Measurements from ENCODE around the gene GAS1.

- TF ChIP-seq CTCF (IDR thresholded peaks at IDR 0.05 in 2 of 3, conservative IDR thresholded peaks at IDR 0.05 in 1 of 3; ENCODE audit: borderline replicate concordance in 1 of 3, insufficient read depth in 1 of 3, low read depth in 2 of 3, low read length in 2 of 3) (no peak), JUND (IDR thresholded peaks at IDR 0.05) (no peak), SP1 (IDR thresholded peaks at IDR 0.05; ENCODE audit: low read depth) (no peak), EZH2 (IDR thresholded peaks at IDR 0.05) (no peak)
Measured at GRCh38 chr9:86993830-86994229, 46.5 kb upstream of the GAS1 start.

Data from HCT116 (cell line).